Glutamatergic neuron (in vitro differentiated cells): ENCODE results near the gene HOMER1. TPM values are rescaled to one million over a fixed set of nuclear protein-coding genes. Genes with fewer than 3 reads are reported as not detected.

Experiments
- DNase-seq: peaks from one replicate; pipeline ENCODE4 v3.0.0; 2022
- H3K27ac Mint-ChIP-seq: one replicate; pipeline ENCODE4 v1.8.0; 2020; ENCODE audit warnings: mild to moderate bottlenecking, mixed read lengths, inconsistent platforms; ENCODE audit not compliant: unreplicated experiment
- H3K27me3 Mint-ChIP-seq: one replicate; pipeline ENCODE4 v1.8.0; 2020; ENCODE audit warnings: mild to moderate bottlenecking, moderate library complexity, mixed read lengths, inconsistent platforms; ENCODE audit not compliant: unreplicated experiment
- H3K36me3 Mint-ChIP-seq: one replicate; pipeline ENCODE4 v1.8.0; 2020; ENCODE audit warnings: mild to moderate bottlenecking, mixed read lengths, inconsistent platforms; ENCODE audit not compliant: unreplicated experiment
- H3K4me1 Mint-ChIP-seq: one replicate; pipeline ENCODE4 v1.8.0; 2020; ENCODE audit warnings: mild to moderate bottlenecking, low read depth, mixed read lengths, inconsistent platforms; ENCODE audit not compliant: unreplicated experiment
- H3K4me3 Mint-ChIP-seq: one replicate; pipeline ENCODE4 v1.8.0; 2020; ENCODE audit warnings: mild to moderate bottlenecking, mixed read lengths, inconsistent platforms; ENCODE audit not compliant: unreplicated experiment
- H3K9me3 Mint-ChIP-seq: one replicate; pipeline ENCODE4 v1.8.0; 2020; ENCODE audit warnings: mild to moderate bottlenecking, moderate library complexity, mixed read lengths, inconsistent platforms; ENCODE audit not compliant: unreplicated experiment
- CTCF ChIP-seq: fragments of 200-600 bp; sonication (generic); IDR thresholded peaks from one replicate; pipeline ENCODE4 v1.5.0; 2021; ENCODE audit not compliant: partially characterized antibody, unreplicated experiment
- total RNA-seq: library from RNA; stranded (reverse); fragmentation: NEBNext Ultra II Directional; extraction: Animal tissue kit (Norgen Biotek cat#: 25700); gene quantifications from one replicate; pipeline ENCODE4 v1.2.1, GENCODE V29; 2021; ENCODE audit not compliant: unreplicated experiment

HOMER1 gene
- total RNA-seq, 1 donor from 2014 or later, result 19.7 TPM

GRCh38 chr5:79423296-79423695 lies 90.6 kb downstream of the HOMER1 start:
- no peak for DNase-seq
- Mint-ChIP-seq H3K27ac (no peak overlapping the region), H3K36me3 (no peaks in the 10 kb centered on the region), H3K4me1 (peaks cover 1% of the 10 kb centered on the region), H3K9me3 (no peaks in the 10 kb centered on the region), H3K27me3 (no peaks in the 10 kb centered on the region), H3K4me3 (no peak overlapping the region)
- no peak for TF ChIP-seq CTCF

GRCh38 chr5:79420248-79420647 lies 93.7 kb downstream of the HOMER1 start:
- Mint-ChIP-seq H3K27me3 (no peaks in the 10 kb centered on the region), H3K4me3 (no peak overlapping the region), H3K36me3 (no peaks in the 10 kb centered on the region), H3K9me3 (no peaks in the 10 kb centered on the region), H3K27ac (no peak overlapping the region), H3K4me1 (peaks cover 1% of the 10 kb centered on the region)
- no peak for TF ChIP-seq CTCF
- DNase-seq, result no peak

- Mint-ChIP-seq H3K27ac (no peak overlapping the region), H3K9me3 (no peaks in the 10 kb centered on the region), H3K27me3 (no peaks in the 10 kb centered on the region), H3K4me1 (peaks cover 1% of the 10 kb centered on the region), H3K4me3 (no peak overlapping the region), H3K36me3 (no peaks in the 10 kb centered on the region)
- TF ChIP-seq CTCF, result no peak
- DNase-seq, result no peak
These were observed 95.7 kb downstream of the HOMER1 start for GRCh38 chr5:79418276-79418675.

GRCh38 chr5:79417495-79417894 lies 96.4 kb downstream of the HOMER1 start:
- no peak for TF ChIP-seq CTCF
- Mint-ChIP-seq H3K4me1 (peaks cover 1% of the 10 kb centered on the region), H3K9me3 (no peaks in the 10 kb centered on the region), H3K27ac (no peak overlapping the region), H3K36me3 (no peaks in the 10 kb centered on the region), H3K4me3 (no peak overlapping the region), H3K27me3 (no peaks in the 10 kb centered on the region)
- DNase-seq, result no peak

- no peak for DNase-seq
- Mint-ChIP-seq H3K9me3 (no peaks in the 10 kb centered on the region), H3K4me1 (peaks cover 1% of the 10 kb centered on the region), H3K27ac (no peak overlapping the region), H3K36me3 (no peaks in the 10 kb centered on the region), H3K27me3 (no peaks in the 10 kb centered on the region), H3K4me3 (no peak overlapping the region)
- TF ChIP-seq CTCF, result no peak
These were observed 97.4 kb downstream of the HOMER1 start for GRCh38 chr5:79416499-79416898.
